ENCODE results near the gene IFT88. TPM values are rescaled to one million over a fixed set of nuclear protein-coding genes. Genes with fewer than 3 reads are reported as not detected.

Gene IFT88
- polyA plus RNA-seq, 1 of the 3 experiments (the other 2 are of a cell fraction), result 6.2 TPM

DNA sequence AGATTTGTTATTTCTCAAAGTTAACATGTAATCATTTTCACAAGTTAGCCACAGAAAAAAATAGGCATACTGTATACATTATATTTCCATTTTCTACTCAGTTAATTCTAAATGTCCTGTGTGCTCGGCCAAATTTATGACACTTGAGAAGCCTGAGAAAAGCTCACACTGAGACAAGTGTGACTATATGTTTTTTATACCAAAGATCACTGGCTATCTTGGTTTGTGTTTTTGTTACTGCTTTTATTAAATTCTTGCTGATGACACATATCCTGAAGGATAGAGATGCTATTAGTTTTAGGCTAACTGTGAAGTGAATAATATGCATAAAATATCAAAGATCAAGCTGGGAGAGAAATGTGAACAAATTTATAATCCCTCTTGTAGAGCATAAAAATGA lies 87.2 kb downstream of the IFT88 start (continued):
- no peak for TF ChIP-seq GATA2 (CRISPR knock-in tag; IDR thresholded peaks at IDR 0.05)

DNA sequence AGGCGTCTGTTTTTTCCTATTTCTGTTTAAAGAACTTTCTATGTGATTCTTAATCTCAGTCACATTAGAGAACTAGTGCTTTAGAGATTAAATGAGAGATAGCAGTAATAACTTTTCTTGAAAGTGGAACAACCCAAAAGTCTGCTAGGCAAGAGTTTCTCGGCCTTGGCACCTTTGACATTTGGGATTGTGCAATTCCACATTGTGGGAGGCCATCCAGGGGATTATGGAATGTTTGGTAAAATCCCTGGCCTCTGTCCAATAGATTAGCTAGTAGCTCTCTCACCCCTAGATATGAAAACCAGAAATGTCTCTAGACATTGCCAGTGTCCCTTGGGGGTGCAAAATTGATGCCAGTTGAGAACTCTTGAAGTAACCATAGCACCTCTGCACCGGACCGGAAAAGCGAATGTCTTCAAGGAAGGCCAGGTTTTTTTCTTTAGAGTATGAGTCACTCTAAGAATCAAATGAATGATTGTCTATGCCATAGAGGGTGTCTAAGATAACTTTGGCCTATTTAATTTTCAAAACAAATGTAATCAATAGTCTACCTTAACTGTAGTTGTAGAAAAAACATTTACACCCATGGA lies 91.6 kb downstream of the IFT88 start:
- Histone ChIP-seq H3K4me3 (ENCODE audit: low read depth in 2 of 2, low read length in 1 of 2) (no peak overlapping the region), H3K79me2 (ENCODE audit: insufficient read depth) (no peaks in the 10 kb centered on the region)

DNA sequence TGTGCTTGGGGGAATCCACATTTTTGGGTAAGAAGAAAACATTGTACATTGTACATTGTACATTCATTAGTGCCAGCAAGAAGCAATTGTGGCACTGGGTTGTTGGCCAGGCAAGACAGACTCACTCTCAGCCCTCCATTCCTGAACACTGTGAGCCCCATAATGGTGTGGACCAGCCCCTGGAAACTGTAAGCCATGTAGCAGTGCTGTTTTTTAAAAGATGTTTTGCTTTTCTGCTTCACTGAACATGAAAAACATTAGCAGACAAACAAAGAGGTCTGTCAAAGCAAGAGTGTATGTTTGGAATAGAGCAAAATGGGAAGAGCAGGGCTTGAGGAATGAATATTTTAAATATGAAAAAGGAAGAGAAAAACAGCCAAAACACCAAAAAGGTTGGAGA lies 97.4 kb downstream of the IFT88 start:
- Histone ChIP-seq H4K20me1 (ENCODE audit: insufficient read depth) (no peaks in the 10 kb centered on the region), H3K4me1 (ENCODE audit: control insufficient read depth in 1 of 2, insufficient read depth in 2 of 2, low read depth in 1 of 2, low read length in 1 of 2) (no peaks in the 10 kb centered on the region), H3K4me3 (ENCODE audit: low read depth in 2 of 2, low read length in 1 of 2) (no peak overlapping the region), H3K27ac (ENCODE audit: low read depth in 2 of 2, low read length in 1 of 2) (no peak overlapping the region), H3K27me3 (ENCODE audit: insufficient read depth) (no peaks in the 10 kb centered on the region), H3K9ac (no peak overlapping the region), H3K79me2 (ENCODE audit: insufficient read depth) (no peaks in the 10 kb centered on the region), H3K36me3 (replicated peaks in 1 of 2; ENCODE audit: control insufficient read depth in 1 of 2, insufficient read depth in 2 of 2, low read length in 1 of 2) (peaks cover 0 to 10% of the 10 kb centered on the region in 2 experiments), H3F3A (replicated peaks; ENCODE audit: insufficient read depth) (no peaks in the 10 kb centered on the region), H2AFZ (ENCODE audit: low read depth) (no peak overlapping the region), H3K4me2 (no peak overlapping the region), H3K9me2 (no peaks in the 10 kb centered on the region), H3K9me3 (no peaks in the 10 kb centered on the region)
- TF ChIP-seq ELF1 (IDR thresholded peaks at IDR 0.05) (no peak), SMC3 (IDR thresholded peaks at IDR 0.05; ENCODE audit: low read depth, low read length) (no peak), GATA2 (CRISPR knock-in tag; IDR thresholded peaks at IDR 0.05) (no peak), RAD21 (IDR thresholded peaks at IDR 0.05; ENCODE audit: low read length) (no peak)
- TF ChIP-seq, protein P1, sequence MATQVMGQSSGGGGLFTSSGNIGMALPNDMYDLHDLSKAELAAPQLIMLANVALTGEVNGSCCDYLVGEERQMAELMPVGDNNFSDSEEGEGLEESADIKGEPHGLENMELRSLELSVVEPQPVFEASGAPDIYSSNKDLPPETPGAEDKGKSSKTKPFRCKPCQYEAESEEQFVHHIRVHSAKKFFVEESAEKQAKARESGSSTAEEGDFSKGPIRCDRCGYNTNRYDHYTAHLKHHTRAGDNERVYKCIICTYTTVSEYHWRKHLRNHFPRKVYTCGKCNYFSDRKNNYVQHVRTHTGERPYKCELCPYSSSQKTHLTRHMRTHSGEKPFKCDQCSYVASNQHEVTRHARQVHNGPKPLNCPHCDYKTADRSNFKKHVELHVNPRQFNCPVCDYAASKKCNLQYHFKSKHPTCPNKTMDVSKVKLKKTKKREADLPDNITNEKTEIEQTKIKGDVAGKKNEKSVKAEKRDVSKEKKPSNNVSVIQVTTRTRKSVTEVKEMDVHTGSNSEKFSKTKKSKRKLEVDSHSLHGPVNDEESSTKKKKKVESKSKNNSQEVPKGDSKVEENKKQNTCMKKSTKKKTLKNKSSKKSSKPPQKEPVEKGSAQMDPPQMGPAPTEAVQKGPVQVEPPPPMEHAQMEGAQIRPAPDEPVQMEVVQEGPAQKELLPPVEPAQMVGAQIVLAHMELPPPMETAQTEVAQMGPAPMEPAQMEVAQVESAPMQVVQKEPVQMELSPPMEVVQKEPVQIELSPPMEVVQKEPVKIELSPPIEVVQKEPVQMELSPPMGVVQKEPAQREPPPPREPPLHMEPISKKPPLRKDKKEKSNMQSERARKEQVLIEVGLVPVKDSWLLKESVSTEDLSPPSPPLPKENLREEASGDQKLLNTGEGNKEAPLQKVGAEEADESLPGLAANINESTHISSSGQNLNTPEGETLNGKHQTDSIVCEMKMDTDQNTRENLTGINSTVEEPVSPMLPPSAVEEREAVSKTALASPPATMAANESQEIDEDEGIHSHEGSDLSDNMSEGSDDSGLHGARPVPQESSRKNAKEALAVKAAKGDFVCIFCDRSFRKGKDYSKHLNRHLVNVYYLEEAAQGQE (IDR thresholded peaks at IDR 0.05; ENCODE audit: low read depth, low read length), result no peak
- TF ChIP-seq, protein P2, sequence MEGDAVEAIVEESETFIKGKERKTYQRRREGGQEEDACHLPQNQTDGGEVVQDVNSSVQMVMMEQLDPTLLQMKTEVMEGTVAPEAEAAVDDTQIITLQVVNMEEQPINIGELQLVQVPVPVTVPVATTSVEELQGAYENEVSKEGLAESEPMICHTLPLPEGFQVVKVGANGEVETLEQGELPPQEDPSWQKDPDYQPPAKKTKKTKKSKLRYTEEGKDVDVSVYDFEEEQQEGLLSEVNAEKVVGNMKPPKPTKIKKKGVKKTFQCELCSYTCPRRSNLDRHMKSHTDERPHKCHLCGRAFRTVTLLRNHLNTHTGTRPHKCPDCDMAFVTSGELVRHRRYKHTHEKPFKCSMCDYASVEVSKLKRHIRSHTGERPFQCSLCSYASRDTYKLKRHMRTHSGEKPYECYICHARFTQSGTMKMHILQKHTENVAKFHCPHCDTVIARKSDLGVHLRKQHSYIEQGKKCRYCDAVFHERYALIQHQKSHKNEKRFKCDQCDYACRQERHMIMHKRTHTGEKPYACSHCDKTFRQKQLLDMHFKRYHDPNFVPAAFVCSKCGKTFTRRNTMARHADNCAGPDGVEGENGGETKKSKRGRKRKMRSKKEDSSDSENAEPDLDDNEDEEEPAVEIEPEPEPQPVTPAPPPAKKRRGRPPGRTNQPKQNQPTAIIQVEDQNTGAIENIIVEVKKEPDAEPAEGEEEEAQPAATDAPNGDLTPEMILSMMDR (IDR thresholded peaks at IDR 0.05), result no peak
- POLR2A ChIA-PET, result no interaction called here
- DNase-seq, result no peak
- CTCF ChIA-PET, result no interaction called here

More for the DNA sequence above, 91.6 kb downstream of the IFT88 start:
- Histone ChIP-seq H3K27me3 (ENCODE audit: insufficient read depth) (no peaks in the 10 kb centered on the region), H4K20me1 (ENCODE audit: insufficient read depth) (no peaks in the 10 kb centered on the region), H3K4me2 (no peak overlapping the region), H3K36me3 (replicated peaks in 1 of 2; ENCODE audit: control insufficient read depth in 1 of 2, insufficient read depth in 2 of 2, low read length in 1 of 2) (peaks cover 4 to 5% of the 10 kb centered on the region in 2 experiments), H3K9ac (no peak overlapping the region), H3K9me3 (no peaks in the 10 kb centered on the region), H3K4me1 (ENCODE audit: control insufficient read depth in 1 of 2, insufficient read depth in 2 of 2, low read depth in 1 of 2, low read length in 1 of 2) (peaks cover 0 to 4% of the 10 kb centered on the region in 2 experiments; a peak in 1 of 4 replicates), H3K27ac (ENCODE audit: low read depth in 2 of 2, low read length in 1 of 2) (no peak overlapping the region), H3K9me2 (no peaks in the 10 kb centered on the region), H3F3A (replicated peaks; ENCODE audit: insufficient read depth) (no peaks in the 10 kb centered on the region), H2AFZ (ENCODE audit: low read depth) (no peak overlapping the region)
- no peak for DNase-seq
- TF ChIP-seq RAD21 (IDR thresholded peaks at IDR 0.05; ENCODE audit: low read length) (no peak), ELF1 (IDR thresholded peaks at IDR 0.05) (no peak), EP300 (IDR thresholded peaks at IDR 0.05; ENCODE audit: borderline replicate concordance in 1 of 2, low read depth in 1 of 2, low read length in 1 of 2) (no peak), RCOR1 (IDR thresholded peaks at IDR 0.05; ENCODE audit: low read length) (no peak), NFIC (IDR thresholded peaks at IDR 0.05; ENCODE audit: borderline replicate concordance) (no peak), JUND (IDR thresholded peaks at IDR 0.05) (no peak), RXRA (IDR thresholded peaks at IDR 0.05; ENCODE audit: borderline replicate concordance, low read depth) (no peak), EZH2phosphoT487 (IDR thresholded peaks at IDR 0.05; ENCODE audit: borderline replicate concordance, low read depth) (no peak), TAF1 (IDR thresholded peaks at IDR 0.05; ENCODE audit: borderline replicate concordance, low read depth, low read length) (no peak), GATA2 (CRISPR knock-in tag; IDR thresholded peaks at IDR 0.05) (no peak), SIN3A (IDR thresholded peaks at IDR 0.05; ENCODE audit: borderline replicate concordance, low read depth, low read length) (no peak)
- TF ChIP-seq, protein P3, sequence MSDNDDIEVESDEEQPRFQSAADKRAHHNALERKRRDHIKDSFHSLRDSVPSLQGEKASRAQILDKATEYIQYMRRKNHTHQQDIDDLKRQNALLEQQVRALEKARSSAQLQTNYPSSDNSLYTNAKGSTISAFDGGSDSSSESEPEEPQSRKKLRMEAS (IDR thresholded peaks at IDR 0.05; ENCODE audit: low read depth), result no peak
- TF ChIP-seq, protein P4, sequence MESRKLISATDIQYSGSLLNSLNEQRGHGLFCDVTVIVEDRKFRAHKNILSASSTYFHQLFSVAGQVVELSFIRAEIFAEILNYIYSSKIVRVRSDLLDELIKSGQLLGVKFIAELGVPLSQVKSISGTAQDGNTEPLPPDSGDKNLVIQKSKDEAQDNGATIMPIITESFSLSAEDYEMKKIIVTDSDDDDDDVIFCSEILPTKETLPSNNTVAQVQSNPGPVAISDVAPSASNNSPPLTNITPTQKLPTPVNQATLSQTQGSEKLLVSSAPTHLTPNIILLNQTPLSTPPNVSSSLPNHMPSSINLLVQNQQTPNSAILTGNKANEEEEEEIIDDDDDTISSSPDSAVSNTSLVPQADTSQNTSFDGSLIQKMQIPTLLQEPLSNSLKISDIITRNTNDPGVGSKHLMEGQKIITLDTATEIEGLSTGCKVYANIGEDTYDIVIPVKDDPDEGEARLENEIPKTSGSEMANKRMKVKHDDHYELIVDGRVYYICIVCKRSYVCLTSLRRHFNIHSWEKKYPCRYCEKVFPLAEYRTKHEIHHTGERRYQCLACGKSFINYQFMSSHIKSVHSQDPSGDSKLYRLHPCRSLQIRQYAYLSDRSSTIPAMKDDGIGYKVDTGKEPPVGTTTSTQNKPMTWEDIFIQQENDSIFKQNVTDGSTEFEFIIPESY (IDR thresholded peaks at IDR 0.05; ENCODE audit: borderline replicate concordance, low read depth), result no peak
- ChIA-PET POLR2A (no interaction called here), CTCF (no interaction called here)
- WGBS (ENCODE audit: low lambda C conversion rate), result 86% methylated on average over 5 of the region's 5 CpGs
